Ovary (tissue), 9 donors: Measurements from ENCODE around the gene ZDBF2. TPM values are rescaled to one million over a fixed set of nuclear protein-coding genes. Genes with fewer than 3 reads are reported as not detected.
"Not testable (repeated sequence)": the region's sequence is repeated elsewhere in the genome, so short reads cannot be mapped to it uniquely, and the experiment has no call there.

Experiments
- DNase-seq, 5 donors: peaks; one replicate each; pipeline ENCODE4 v3.0.0-alpha.2; 2019 to 2020
- H3K27ac ChIP-seq, 2 donors: fragments of 200-600 bp; one replicate each; pipeline versions ENCODE4 v1.5.1 to v1.8.0; 2019 to 2022
- H3K27me3 ChIP-seq: fragments of 200-600 bp; one replicate; pipeline ENCODE4 v1.8.0; 2022
- H3K36me3 ChIP-seq: fragments of 200-600 bp; sonication (generic); one replicate; pipeline ENCODE4 v1.5.1; 2019
- H3K4me1 ChIP-seq: one replicate; pipeline ENCODE4 v1.8.1; 2013; ENCODE audit warnings: mild to moderate bottlenecking, moderate library complexity; ENCODE audit not compliant: insufficient read depth
- H3K4me3 ChIP-seq: fragments of 200-600 bp; sonication (generic); one replicate; pipeline ENCODE4 v1.5.1; 2017
- H3K9me3 ChIP-seq, 2 donors: fragments of 200-600 bp in 1 of 2; sonication (generic) in 1 of 2; one replicate each; pipeline versions ENCODE4 v1.5.1 to v1.8.1; 2013 to 2019; ENCODE audit warnings: mild to moderate bottlenecking in 1 of 2, moderate library complexity in 1 of 2
- CTCF ChIP-seq, 3 donors: fragments of 450-650 bp in 2 of 3; fragments of 200-600 bp in 1 of 3; IDR thresholded peaks; one replicate each; pipeline versions ENCODE4 v1.5.1 to v1.8.0; 2016 to 2022; ENCODE audit warnings: antibody characterized with exemption in 3 of 3, mild to moderate bottlenecking in 1 of 3
- EP300 ChIP-seq: sonication (generic); formaldehyde crosslinking; IDR thresholded peaks from one replicate; pipeline ENCODE4 v1.6.1; 2017; ENCODE audit warnings: antibody characterized with exemption
- POLR2A ChIP-seq: fragments of 450-650 bp; IDR thresholded peaks from one replicate; pipeline ENCODE4 v1.6.1; 2017; ENCODE audit warnings: antibody characterized with exemption, mild to moderate bottlenecking, moderate library complexity
- WGBS, 3 donors: extraction: QIAGEN DNeasy Blood & Tissue Kit in 1 of 3; methylation state at CpG; one replicate each; pipeline versions ENCODE4 v1.1.5 to v1.1.7; 2013 to 2017; 5-methylcytosine and 5-hydroxymethylcytosine counted together
- intact Hi-C, 4 donors: fragments of 100-400 bp; cut with DNase I; formaldehyde crosslinking; loops; one replicate each; pipeline versions ENCODE4 v1.11.0 to v1.15.1; 2022 to 2023
- polyA plus RNA-seq, 2 donors: library from polyadenylated mRNA; stranded (reverse); fragments of 200-250 nt in 1 of 2; fragments of 350-450 nt in 1 of 2; fragmentation: Illumina TruSeq in 1 of 2; extraction: RNeasy Lipid Tissue Mini Kit (QIAGEN cat#74804) in 1 of 2; gene quantifications; one replicate each; pipeline ENCODE4 v1.2.3, GENCODE V29; 2013 to 2014
- total RNA-seq, 7 donors: library from RNA; depleted of rRNA in 2 of 7; stranded (reverse); fragments of >200 nt in 2 of 7; fragmentation: NEBNext Ultra II Directional in 3 of 7; extraction: Animal tissue kit (Norgen Biotek cat#: 25700) in 3 of 7; gene quantifications; one replicate each; pipeline versions ENCODE4 v1.1.0 to v1.2.4, GENCODE V29; 2016 to 2023
- donor health status: DM: no; HTN: no; CAD: no; lungs with moderate emphysema.
- donor health status: DM: no; HTN: no; CAD: no.
- donor health status: Bipolar disorder and iron deficiency.
- donor health status: DM: yes; HTN: yes; CAD: no.
- donor health status: DM: no; HTN: no; CAD: no.
- donor health status: DM: yes; HTN: yes; CAD: no.

The ZDBF2 gene
- total and polyA plus RNA-seq, 9 donors, result 4.1 to 36.4 (median 26.2) TPM

- Histone ChIP-seq H3K4me1 (no peaks in the 10 kb centered on the region), H3K27me3 (no peaks in the 10 kb centered on the region), H3K36me3 (no peaks in the 10 kb centered on the region), H3K27ac (no peak overlapping the region), H3K4me3 (no peak overlapping the region), H3K9me3 (no peaks in the 10 kb centered on the region)
- intact Hi-C loops, result no loop called here
- TF ChIP-seq POLR2A (no peak), EP300 (no peak), CTCF (IDR thresholded peaks at IDR 0.05) (no peak)
- DNase-seq, result no peak
- 96 to 100% (median 96%) methylated on average over 2 of the region's 2 CpGs for WGBS, 3 donors
Observed at GRCh38 chr2:206287197-206287596, 12.7 kb downstream of the ZDBF2 start.

GRCh38 chr2:206289391-206289790 is 14.9 kb downstream of the ZDBF2 start:
- no peak for DNase-seq

GRCh38 chr2:206296128-206296527 is 21.7 kb downstream of the ZDBF2 start:
- 75 to 91% (median 81%) methylated on average over 3 of the region's 3 CpGs for WGBS, 3 donors
- Histone ChIP-seq H3K27ac (no peak overlapping the region), H3K36me3 (no peaks in the 10 kb centered on the region), H3K9me3 (no peaks in the 10 kb centered on the region), H3K4me3 (no peak overlapping the region), H3K4me1 (no peaks in the 10 kb centered on the region), H3K27me3 (no peaks in the 10 kb centered on the region)
- intact Hi-C loops, result no loop called here
- no peak for TF ChIP-seq CTCF (IDR thresholded peaks at IDR 0.05)
- TF ChIP-seq POLR2A, result no peak
- no peak for TF ChIP-seq EP300
- no peak for DNase-seq

More at GRCh38 chr2:206289391-206289790, 14.9 kb downstream of the ZDBF2 start:
- no peaks in the 10 kb centered on the region for H3K4me1 ChIP-seq
- no peak overlapping the region for H3K4me3 ChIP-seq
- 83 to 84% (median 84%) methylated on average over 4 of the region's 4 CpGs for WGBS, 3 donors
- H3K27ac ChIP-seq, result no peak overlapping the region
- intact Hi-C loops, result no loop called here
- H3K27me3 ChIP-seq, result no peaks in the 10 kb centered on the region
- no peaks in the 10 kb centered on the region for H3K36me3 ChIP-seq
- TF ChIP-seq CTCF (IDR thresholded peaks at IDR 0.05), result no peak
- no peak for TF ChIP-seq POLR2A
- no peak for TF ChIP-seq EP300
- no peaks in the 10 kb centered on the region for H3K9me3 ChIP-seq

- intact Hi-C loops, result loop anchor here in 1 of 4 donors (5.0 kb wide), 1 partner anchor 672 kb away; no protein-coding TSS in a partner anchor
- H3K4me1 ChIP-seq, H3K27me3 ChIP-seq, H3K27ac ChIP-seq, H3K36me3 ChIP-seq, DNase-seq, H3K4me3 ChIP-seq, H3K9me3 ChIP-seq: not testable (repeated sequence)
- 91 to 95% (median 92%) methylated on average over 10 of the region's 10 CpGs for WGBS, 3 donors
Observed at GRCh38 chr2:206299608-206300007, 25.1 kb downstream of the ZDBF2 start.

- Histone ChIP-seq H3K27ac (no peak overlapping the region), H3K9me3 (no peaks in the 10 kb centered on the region), H3K4me3 (no peak overlapping the region), H3K27me3 (no peaks in the 10 kb centered on the region), H3K4me1 (no peaks in the 10 kb centered on the region), H3K36me3 (no peaks in the 10 kb centered on the region)
- no peak for DNase-seq
- TF ChIP-seq POLR2A, result no peak
- no peak for TF ChIP-seq EP300
- TF ChIP-seq CTCF (IDR thresholded peaks at IDR 0.05), result no peak
- intact Hi-C loops, result no loop called here
- 62 to 78% (median 77%) methylated on average over 3 of the region's 3 CpGs for WGBS, 3 donors
Observed at GRCh38 chr2:206305523-206306245, 31.2 kb downstream of the ZDBF2 start.
